ENCODE results near the gene ADNP. TPM values are rescaled to one million over a fixed set of nuclear protein-coding genes. Genes with fewer than 3 reads are reported as not detected.

The ADNP gene
- total and polyA plus RNA-seq, 2 of the 13 experiments (the other 11 are each of a cell fraction or from before 2014, with no cell fraction given) = 21.0 to 21.5 TPM

- TF ChIP-seq CBFB (CRISPR knock-in tag; IDR thresholded peaks at IDR 0.05) = no peak
- TF ChIP-seq ZNF253 (CRISPR knock-in tag; IDR thresholded peaks at IDR 0.05; ENCODE audit: borderline replicate concordance) = no peak
- no peak for TF ChIP-seq ZNF468 (CRISPR knock-in tag; IDR thresholded peaks at IDR 0.05)
- TF ChIP-seq KIAA2018 (CRISPR knock-in tag; IDR thresholded peaks at IDR 0.05; ENCODE audit: borderline replicate concordance) = no peak
- peak; percentile 13; the same call in 1 of the 2 replicates for TF ChIP-seq HOXA3 (CRISPR knock-in tag; IDR thresholded peaks at IDR 0.05)
- TF ChIP-seq NPAS2 (CRISPR knock-in tag; IDR thresholded peaks at IDR 0.05; ENCODE audit: borderline replicate concordance) = no peak
- TF ChIP-seq HMGXB3 (CRISPR knock-in tag; IDR thresholded peaks at IDR 0.05; ENCODE audit: borderline replicate concordance) = peak; percentile 70; the same call in 1 of the 2 replicates
- TF ChIP-seq ELF1 (CRISPR knock-in tag; IDR thresholded peaks at IDR 0.05) = peak; percentile 25; the same call in 1 of the 2 replicates
- peak; percentile 42; the same call in 1 of the 2 replicates for TF ChIP-seq SOX5 (CRISPR knock-in tag; IDR thresholded peaks at IDR 0.05; ENCODE audit: borderline replicate concordance)
- TF ChIP-seq ZFY (CRISPR knock-in tag; IDR thresholded peaks at IDR 0.05) = peak; percentile 56; the same call in 1 of the 2 replicates
- no peak for TF ChIP-seq ZBTB7B (CRISPR knock-in tag; IDR thresholded peaks at IDR 0.05)
Observed at GRCh38 chr20:50855498-50856474, 75.5 kb downstream of the ADNP start (continued).

All from HepG2 (cell line).